ENCODE data around the gene OSBPL3.

GRCh38 chr7:24840563-24840962 is 139.4 kb downstream of the OSBPL3 start:
- TF ChIP-seq CTCF (conservative IDR thresholded peaks at IDR 0.05; ENCODE audit: low read depth, low read length), result no peak
- no peak for TF ChIP-seq EZH2phosphoT487 (IDR thresholded peaks at IDR 0.05; ENCODE audit: borderline replicate concordance, low read length)
- TF ChIP-seq EZH2 (IDR thresholded peaks at IDR 0.05; ENCODE audit: low read length, unreplicated experiment), result no peak
